ENCODE results near the gene CYP4F3.

The CYP4F3 gene

DNA sequence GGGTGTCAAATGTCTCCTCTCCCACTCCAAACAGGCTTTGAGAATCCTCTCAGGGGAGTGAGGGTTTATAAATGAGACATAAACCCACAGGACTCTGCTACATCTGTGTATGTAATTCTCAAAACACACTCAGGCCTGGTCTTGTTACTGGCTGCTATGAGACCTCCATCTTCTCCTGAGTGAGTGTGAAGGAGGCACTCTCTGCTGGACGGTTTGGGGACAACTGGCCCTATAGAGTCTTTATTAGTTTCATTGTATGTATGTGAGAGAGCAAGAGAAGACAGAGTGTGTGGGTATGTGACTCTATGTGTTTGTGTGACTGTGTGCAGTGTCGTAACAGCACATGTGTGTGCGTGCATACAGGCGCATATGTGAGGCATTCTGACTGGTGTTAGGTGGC lies 22.6 kb downstream of the CYP4F3 start:
- Histone ChIP-seq H3K9ac (ENCODE audit: low read length) (no peak overlapping the region), H3K27ac (ENCODE audit: low read depth, low read length, poor library complexity, severe bottlenecking) (no peak overlapping the region), H3K9me2 (ENCODE audit: low read depth, low read length) (no peaks in the 10 kb centered on the region), H3K4me1 (ENCODE audit: insufficient read depth, low read length, severe bottlenecking) (no peaks in the 10 kb centered on the region), H3K9me3 (ENCODE audit: low read length) (no peaks in the 10 kb centered on the region), H3K79me2 (ENCODE audit: insufficient read depth, low read length) (no peaks in the 10 kb centered on the region), H3K4me2 (ENCODE audit: low read length) (no peak overlapping the region), H3K36me3 (ENCODE audit: insufficient read depth, low read length) (no peaks in the 10 kb centered on the region), H2AFZ (ENCODE audit: low read length) (no peak overlapping the region), H4K20me1 (ENCODE audit: insufficient read depth, low read length) (no peaks in the 10 kb centered on the region), H3F3A (ENCODE audit: insufficient read depth, low read length) (no peaks in the 10 kb centered on the region), H3K27me3 (ENCODE audit: insufficient read depth, low read length) (no peaks in the 10 kb centered on the region), H3K4me3 (ENCODE audit: low read depth, low read length, poor library complexity, severe bottlenecking) (no peak overlapping the region)
- TF ChIP-seq EZH2 (IDR thresholded peaks at IDR 0.05; ENCODE audit: borderline replicate concordance, low read length) = no peak
- TF ChIP-seq, protein P1, sequence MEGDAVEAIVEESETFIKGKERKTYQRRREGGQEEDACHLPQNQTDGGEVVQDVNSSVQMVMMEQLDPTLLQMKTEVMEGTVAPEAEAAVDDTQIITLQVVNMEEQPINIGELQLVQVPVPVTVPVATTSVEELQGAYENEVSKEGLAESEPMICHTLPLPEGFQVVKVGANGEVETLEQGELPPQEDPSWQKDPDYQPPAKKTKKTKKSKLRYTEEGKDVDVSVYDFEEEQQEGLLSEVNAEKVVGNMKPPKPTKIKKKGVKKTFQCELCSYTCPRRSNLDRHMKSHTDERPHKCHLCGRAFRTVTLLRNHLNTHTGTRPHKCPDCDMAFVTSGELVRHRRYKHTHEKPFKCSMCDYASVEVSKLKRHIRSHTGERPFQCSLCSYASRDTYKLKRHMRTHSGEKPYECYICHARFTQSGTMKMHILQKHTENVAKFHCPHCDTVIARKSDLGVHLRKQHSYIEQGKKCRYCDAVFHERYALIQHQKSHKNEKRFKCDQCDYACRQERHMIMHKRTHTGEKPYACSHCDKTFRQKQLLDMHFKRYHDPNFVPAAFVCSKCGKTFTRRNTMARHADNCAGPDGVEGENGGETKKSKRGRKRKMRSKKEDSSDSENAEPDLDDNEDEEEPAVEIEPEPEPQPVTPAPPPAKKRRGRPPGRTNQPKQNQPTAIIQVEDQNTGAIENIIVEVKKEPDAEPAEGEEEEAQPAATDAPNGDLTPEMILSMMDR (IDR thresholded peaks at IDR 0.05; ENCODE audit: low read length) = no peak

DNA sequence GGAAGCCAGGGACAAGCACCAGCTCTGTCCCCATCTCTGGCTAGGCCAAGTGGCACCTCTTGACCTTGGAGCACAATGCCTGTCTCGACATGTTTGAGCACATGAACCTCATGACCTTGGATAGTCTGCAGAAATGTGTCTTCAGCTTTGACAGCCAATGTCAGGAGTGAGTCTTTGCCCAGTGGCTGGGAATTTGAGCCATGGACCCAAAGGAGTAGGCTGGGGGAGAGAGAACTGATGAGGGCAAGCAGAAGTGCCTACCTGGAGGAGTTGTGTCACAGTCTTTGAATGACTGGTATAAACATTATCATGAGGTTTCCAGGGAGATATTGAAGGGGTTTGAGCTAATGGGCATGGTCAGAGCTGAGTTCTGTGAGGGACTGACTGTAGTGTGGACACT lies 25.5 kb downstream of the CYP4F3 start:
- H3K9me2 ChIP-seq (ENCODE audit: low read depth, low read length) = no peaks in the 10 kb centered on the region
- no peak overlapping the region for H2AFZ ChIP-seq (ENCODE audit: low read length)
- H3K36me3 ChIP-seq (ENCODE audit: insufficient read depth, low read length) = no peaks in the 10 kb centered on the region
- H3K27me3 ChIP-seq (ENCODE audit: insufficient read depth, low read length) = no peaks in the 10 kb centered on the region
- no peak overlapping the region for H3K9ac ChIP-seq (ENCODE audit: low read length)
- no peaks in the 10 kb centered on the region for H3K79me2 ChIP-seq (ENCODE audit: insufficient read depth, low read length)
- H3K4me3 ChIP-seq (ENCODE audit: low read depth, low read length, poor library complexity, severe bottlenecking) = no peak overlapping the region
- H3F3A ChIP-seq (ENCODE audit: insufficient read depth, low read length) = no peaks in the 10 kb centered on the region
- H3K4me1 ChIP-seq (ENCODE audit: insufficient read depth, low read length, severe bottlenecking) = no peaks in the 10 kb centered on the region
- H4K20me1 ChIP-seq (ENCODE audit: insufficient read depth, low read length) = no peaks in the 10 kb centered on the region
- H3K9me3 ChIP-seq (ENCODE audit: low read length) = no peaks in the 10 kb centered on the region
- H3K4me2 ChIP-seq (ENCODE audit: low read length) = no peak overlapping the region
- H3K27ac ChIP-seq (ENCODE audit: low read depth, low read length, poor library complexity, severe bottlenecking) = no peak overlapping the region
- TF ChIP-seq, protein P1 (IDR thresholded peaks at IDR 0.05; ENCODE audit: low read length) = no peak
- no peak for TF ChIP-seq EZH2 (IDR thresholded peaks at IDR 0.05; ENCODE audit: borderline replicate concordance, low read length)

DNA sequence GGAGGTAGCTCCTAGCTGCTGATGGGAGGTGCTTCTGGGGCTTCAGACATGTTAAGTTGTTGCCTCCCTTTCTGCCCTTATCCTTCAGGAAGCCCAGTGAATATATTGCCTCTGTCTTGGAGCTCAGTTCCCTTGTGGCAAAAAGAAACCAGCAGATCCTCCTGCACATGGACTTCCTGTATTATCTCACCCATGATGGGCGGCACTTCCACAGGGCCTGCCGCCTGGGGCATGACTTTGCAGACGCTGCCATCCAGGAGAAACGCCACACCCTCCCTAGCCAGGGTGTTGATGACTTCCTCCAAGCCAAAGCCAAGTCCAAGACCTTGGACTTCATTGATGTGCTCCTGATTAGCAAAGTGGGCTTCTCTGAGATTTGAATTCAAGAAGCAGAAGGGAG lies 26.2 kb downstream of the CYP4F3 start:
- Histone ChIP-seq H3K4me3 (ENCODE audit: low read depth, low read length, poor library complexity, severe bottlenecking) (no peak overlapping the region), H3K36me3 (ENCODE audit: insufficient read depth, low read length) (no peaks in the 10 kb centered on the region), H3K9me3 (ENCODE audit: low read length) (no peaks in the 10 kb centered on the region), H2AFZ (ENCODE audit: low read length) (no peak overlapping the region), H4K20me1 (ENCODE audit: insufficient read depth, low read length) (no peaks in the 10 kb centered on the region), H3F3A (ENCODE audit: insufficient read depth, low read length) (no peaks in the 10 kb centered on the region), H3K9ac (ENCODE audit: low read length) (no peak overlapping the region), H3K4me1 (ENCODE audit: insufficient read depth, low read length, severe bottlenecking) (no peaks in the 10 kb centered on the region), H3K27me3 (ENCODE audit: insufficient read depth, low read length) (no peaks in the 10 kb centered on the region), H3K9me2 (ENCODE audit: low read depth, low read length) (no peaks in the 10 kb centered on the region), H3K4me2 (ENCODE audit: low read length) (no peak overlapping the region), H3K27ac (ENCODE audit: low read depth, low read length, poor library complexity, severe bottlenecking) (no peak overlapping the region), H3K79me2 (ENCODE audit: insufficient read depth, low read length) (no peaks in the 10 kb centered on the region)
- no peak for TF ChIP-seq EZH2 (IDR thresholded peaks at IDR 0.05; ENCODE audit: borderline replicate concordance, low read length)
- TF ChIP-seq, protein P1 (IDR thresholded peaks at IDR 0.05; ENCODE audit: low read length) = no peak
